Measurements from ENCODE around the gene TBC1D3B. TPM values are rescaled to one million over a fixed set of nuclear protein-coding genes. Genes with fewer than 3 reads are reported as not detected.

The TBC1D3B gene
- total and polyA plus RNA-seq, 2 of the 13 experiments (the other 11 are each of a cell fraction or from before 2014, with no cell fraction given) = 1.1 to 1.8 TPM

DNA sequence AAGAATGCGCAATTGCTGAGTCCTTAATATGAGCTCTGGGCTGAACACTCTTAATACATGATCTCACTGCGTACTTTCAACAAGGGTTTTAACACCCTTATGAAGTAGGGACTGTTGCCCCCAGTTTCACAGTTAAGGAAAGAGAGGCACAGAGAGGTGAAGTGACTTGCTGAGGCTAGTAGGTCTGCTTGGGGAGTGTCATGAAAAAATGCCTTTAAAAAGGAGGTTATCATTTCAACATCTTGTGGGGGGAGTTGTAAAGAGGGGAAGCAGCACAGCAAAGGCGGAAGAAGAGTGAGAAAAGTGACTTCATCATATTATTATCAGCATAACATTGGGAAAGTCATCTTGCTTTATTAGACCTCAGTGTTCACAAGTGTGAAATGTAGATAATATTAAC, 36.5 kb upstream of the TBC1D3B start:
- no TSS peak for BruUV-seq (replicated peaks)
- ATAC-seq (no peak), FAIRE-seq (no peak), DNase-seq (ENCODE audit: low spot score) (no peak)
- in situ Hi-C loops (cut with HindIII; ENCODE audit: extremely low pct_ligation_motif_present, low pct_unique_long_range_greater_than_20kb) = no loop called here
- intact Hi-C loops (cut with micrococcal nuclease; ENCODE audit: unreplicated experiment) = no loop called here
- 47% methylated on average over 3 of the region's 3 CpGs for WGBS (ENCODE audit: low lambda C conversion rate)
- H3K4me1 ChIP-seq (ENCODE audit: insufficient read depth, low read length) = no peaks in the 10 kb centered on the region
- TF ChIP-seq, protein P1, sequence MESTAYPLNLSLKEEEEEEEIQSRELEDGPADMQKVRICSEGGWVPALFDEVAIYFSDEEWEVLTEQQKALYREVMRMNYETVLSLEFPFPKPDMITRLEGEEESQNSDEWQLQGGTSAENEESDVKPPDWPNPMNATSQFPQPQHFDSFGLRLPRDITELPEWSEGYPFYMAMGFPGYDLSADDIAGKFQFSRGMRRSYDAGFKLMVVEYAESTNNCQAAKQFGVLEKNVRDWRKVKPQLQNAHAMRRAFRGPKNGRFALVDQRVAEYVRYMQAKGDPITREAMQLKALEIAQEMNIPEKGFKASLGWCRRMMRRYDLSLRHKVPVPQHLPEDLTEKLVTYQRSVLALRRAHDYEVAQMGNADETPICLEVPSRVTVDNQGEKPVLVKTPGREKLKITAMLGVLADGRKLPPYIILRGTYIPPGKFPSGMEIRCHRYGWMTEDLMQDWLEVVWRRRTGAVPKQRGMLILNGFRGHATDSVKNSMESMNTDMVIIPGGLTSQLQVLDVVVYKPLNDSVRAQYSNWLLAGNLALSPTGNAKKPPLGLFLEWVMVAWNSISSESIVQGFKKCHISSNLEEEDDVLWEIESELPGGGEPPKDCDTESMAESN (CRISPR knock-in tag; conservative IDR thresholded peaks at IDR 0.05) = no peak
- TF ChIP-seq FOSL2 (CRISPR knock-in tag; IDR thresholded peaks at IDR 0.05) (no peak), SALL1 (CRISPR knock-in tag; IDR thresholded peaks at IDR 0.05) (no peak), NFE2L2 (IDR thresholded peaks at IDR 0.05; ENCODE audit: low read length) (no peak), ZNF383 (CRISPR knock-in tag; IDR thresholded peaks at IDR 0.05; ENCODE audit: borderline replicate concordance) (no peak), KLF6 (CRISPR knock-in tag; IDR thresholded peaks at IDR 0.05) (no peak), SALL2 (CRISPR knock-in tag; IDR thresholded peaks at IDR 0.05) (no peak), RFX1 (IDR thresholded peaks at IDR 0.05) (no peak), ZNF607 (CRISPR knock-in tag; IDR thresholded peaks at IDR 0.05; ENCODE audit: borderline replicate concordance) (no peak), FOXM1 (CRISPR knock-in tag; IDR thresholded peaks at IDR 0.05) (no peak), ZNF124 (CRISPR knock-in tag; IDR thresholded peaks at IDR 0.05) (no peak)
- TF ChIP-seq, protein P2, sequence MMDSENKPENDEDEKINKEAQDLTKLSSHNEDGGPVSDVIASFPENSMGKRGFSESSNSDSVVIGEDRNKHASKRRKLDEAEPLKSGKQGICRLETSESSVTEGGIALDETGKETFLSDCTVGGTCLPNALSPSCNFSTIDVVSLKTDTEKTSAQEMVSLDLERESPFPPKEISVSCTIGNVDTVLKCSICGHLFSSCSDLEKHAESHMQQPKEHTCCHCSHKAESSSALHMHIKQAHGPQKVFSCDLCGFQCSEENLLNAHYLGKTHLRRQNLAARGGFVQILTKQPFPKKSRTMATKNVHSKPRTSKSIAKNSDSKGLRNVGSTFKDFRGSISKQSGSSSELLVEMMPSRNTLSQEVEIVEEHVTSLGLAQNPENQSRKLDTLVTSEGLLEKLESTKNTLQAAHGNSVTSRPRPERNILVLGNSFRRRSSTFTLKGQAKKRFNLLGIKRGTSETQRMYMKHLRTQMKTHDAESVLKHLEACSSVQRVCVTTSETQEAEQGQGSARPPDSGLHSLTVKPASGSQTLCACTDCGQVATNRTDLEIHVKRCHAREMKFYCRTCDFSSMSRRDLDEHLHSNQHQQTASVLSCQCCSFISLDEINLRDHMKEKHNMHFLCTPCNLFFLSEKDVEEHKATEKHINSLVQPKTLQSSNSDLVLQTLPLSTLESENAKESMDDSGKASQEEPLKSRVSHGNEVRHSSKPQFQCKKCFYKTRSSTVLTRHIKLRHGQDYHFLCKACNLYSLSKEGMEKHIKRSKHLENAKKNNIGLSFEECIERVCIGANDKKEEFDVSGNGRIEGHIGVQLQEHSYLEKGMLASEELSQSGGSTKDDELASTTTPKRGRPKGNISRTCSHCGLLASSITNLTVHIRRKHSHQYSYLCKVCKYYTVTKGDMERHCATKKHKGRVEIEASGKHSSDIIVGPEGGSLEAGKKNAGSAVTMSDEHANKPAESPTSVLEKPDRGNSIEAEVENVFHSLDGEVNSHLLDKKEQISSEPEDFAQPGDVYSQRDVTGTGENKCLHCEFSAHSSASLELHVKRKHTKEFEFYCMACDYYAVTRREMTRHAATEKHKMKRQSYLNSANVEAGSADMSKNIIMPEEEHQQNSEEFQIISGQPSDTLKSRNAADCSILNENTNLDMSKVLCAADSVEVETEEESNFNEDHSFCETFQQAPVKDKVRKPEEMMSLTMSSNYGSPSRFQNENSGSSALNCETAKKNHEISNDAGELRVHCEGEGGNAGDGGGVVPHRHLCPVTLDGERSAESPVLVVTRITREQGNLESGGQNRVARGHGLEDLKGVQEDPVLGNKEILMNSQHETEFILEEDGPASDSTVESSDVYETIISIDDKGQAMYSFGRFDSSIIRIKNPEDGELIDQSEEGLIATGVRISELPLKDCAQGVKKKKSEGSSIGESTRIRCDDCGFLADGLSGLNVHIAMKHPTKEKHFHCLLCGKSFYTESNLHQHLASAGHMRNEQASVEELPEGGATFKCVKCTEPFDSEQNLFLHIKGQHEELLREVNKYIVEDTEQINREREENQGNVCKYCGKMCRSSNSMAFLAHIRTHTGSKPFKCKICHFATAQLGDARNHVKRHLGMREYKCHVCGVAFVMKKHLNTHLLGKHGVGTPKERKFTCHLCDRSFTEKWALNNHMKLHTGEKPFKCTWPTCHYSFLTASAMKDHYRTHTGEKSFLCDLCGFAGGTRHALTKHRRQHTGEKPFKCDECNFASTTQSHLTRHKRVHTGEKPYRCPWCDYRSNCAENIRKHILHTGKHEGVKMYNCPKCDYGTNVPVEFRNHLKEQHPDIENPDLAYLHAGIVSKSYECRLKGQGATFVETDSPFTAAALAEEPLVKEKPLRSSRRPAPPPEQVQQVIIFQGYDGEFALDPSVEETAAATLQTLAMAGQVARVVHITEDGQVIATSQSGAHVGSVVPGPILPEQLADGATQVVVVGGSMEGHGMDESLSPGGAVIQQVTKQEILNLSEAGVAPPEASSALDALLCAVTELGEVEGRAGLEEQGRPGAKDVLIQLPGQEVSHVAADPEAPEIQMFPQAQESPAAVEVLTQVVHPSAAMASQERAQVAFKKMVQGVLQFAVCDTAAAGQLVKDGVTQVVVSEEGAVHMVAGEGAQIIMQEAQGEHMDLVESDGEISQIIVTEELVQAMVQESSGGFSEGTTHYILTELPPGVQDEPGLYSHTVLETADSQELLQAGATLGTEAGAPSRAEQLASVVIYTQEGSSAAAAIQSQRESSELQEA (CRISPR knock-in tag; IDR thresholded peaks at IDR 0.05; ENCODE audit: not compliant biosample characterization) = no peak
- TF ChIP-seq, protein P3, sequence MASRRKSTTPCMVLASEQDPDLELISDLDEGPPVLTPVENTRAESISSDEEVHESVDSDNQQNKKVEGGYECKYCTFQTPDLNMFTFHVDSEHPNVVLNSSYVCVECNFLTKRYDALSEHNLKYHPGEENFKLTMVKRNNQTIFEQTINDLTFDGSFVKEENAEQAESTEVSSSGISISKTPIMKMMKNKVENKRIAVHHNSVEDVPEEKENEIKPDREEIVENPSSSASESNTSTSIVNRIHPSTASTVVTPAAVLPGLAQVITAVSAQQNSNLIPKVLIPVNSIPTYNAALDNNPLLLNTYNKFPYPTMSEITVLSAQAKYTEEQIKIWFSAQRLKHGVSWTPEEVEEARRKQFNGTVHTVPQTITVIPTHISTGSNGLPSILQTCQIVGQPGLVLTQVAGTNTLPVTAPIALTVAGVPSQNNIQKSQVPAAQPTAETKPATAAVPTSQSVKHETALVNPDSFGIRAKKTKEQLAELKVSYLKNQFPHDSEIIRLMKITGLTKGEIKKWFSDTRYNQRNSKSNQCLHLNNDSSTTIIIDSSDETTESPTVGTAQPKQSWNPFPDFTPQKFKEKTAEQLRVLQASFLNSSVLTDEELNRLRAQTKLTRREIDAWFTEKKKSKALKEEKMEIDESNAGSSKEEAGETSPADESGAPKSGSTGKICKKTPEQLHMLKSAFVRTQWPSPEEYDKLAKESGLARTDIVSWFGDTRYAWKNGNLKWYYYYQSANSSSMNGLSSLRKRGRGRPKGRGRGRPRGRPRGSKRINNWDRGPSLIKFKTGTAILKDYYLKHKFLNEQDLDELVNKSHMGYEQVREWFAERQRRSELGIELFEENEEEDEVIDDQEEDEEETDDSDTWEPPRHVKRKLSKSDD (CRISPR knock-in tag; IDR thresholded peaks at IDR 0.05; ENCODE audit: low read depth) = no peak
- no peak overlapping the region for H3K4me2 ChIP-seq (ENCODE audit: low read depth, low read length)
- no peak overlapping the region for H2AFZ ChIP-seq (ENCODE audit: low read length)
- no peak overlapping the region for H3K4me3 ChIP-seq (replicated peaks in 1 of 3; ENCODE audit: insufficient read depth in 1 of 3, low read depth in 2 of 3, low read length in 3 of 3)
- H3K27me3 ChIP-seq (ENCODE audit: control insufficient read depth in 1 of 2, insufficient read depth in 2 of 2, low read length in 2 of 2) = peaks cover 2 to 18% of the 10 kb centered on the region in 2 experiments; a peak in 4 of 5 replicates
- H3K27ac ChIP-seq (ENCODE audit: extremely low read length, insufficient read depth, low read length) = no peak overlapping the region
- ChIA-PET CTCF (ENCODE audit: low intra/inter-chr PET ratio, low total read pairs) (no interaction called here), POLR2A (no interaction called here)
- no peaks in the 10 kb centered on the region for H3K36me3 ChIP-seq (replicated peaks in 1 of 2; ENCODE audit: control insufficient read depth in 1 of 2, insufficient read depth in 2 of 2, low read length in 2 of 2)
- no peaks in the 10 kb centered on the region for H3K9me3 ChIP-seq (ENCODE audit: low read length)
- H3K9ac ChIP-seq (ENCODE audit: insufficient read depth, low read depth, low read length) = no peak overlapping the region
- H4K20me1 ChIP-seq (ENCODE audit: insufficient read depth, low read length) = no peaks in the 10 kb centered on the region
- no peaks in the 10 kb centered on the region for H3K79me2 ChIP-seq (ENCODE audit: insufficient read depth, low read length)
